H54 (cell line): ENCODE measurements around the gene IGF2.
A peak's percentile ranks its signal among the peaks of the same experiment; 100 is the strongest.

Source experiments
- DNase-seq: peaks from one replicate; pipeline ENCODE4 v3.0.0; 2011; ENCODE audit warnings: low spot score, mixed read lengths; ENCODE audit not compliant: insufficient read length
- FAIRE-seq: peaks from 3 replicates; lab custom pipeline; 2011; peaks lifted over from hg19 to GRCh38; lab: Jason Lieb, UNC
- POLR2A ChIP-seq: IDR thresholded peaks from 2 replicates; pipeline ENCODE4 v1.6.1; 2011; ENCODE audit warnings: low read depth, mild to moderate bottlenecking, low read length

IGF2 gene

DNA sequence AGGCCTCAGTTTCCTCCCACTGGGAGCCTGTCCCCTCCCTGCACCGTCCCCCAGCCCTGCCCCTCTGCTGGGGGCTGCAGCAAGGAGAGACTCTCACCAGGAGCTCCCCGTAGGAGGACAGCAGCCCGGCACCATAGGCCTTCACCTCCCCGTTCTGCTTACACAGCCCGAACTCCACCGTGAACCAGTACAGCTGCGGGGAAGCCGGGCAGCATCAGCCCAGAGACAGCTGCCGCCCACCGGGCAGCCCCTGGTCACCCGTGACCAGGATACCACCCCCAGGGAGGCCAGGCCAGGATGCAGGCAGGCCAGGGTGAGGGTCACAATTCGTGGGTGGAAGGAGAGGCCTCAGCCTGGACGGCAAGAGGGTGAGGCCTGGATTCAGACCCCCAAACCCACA is 26.4 kb upstream of the IGF2 start:
- TF ChIP-seq POLR2A, result no peak
- no peak for FAIRE-seq
- DNase-seq, result no peak

DNA sequence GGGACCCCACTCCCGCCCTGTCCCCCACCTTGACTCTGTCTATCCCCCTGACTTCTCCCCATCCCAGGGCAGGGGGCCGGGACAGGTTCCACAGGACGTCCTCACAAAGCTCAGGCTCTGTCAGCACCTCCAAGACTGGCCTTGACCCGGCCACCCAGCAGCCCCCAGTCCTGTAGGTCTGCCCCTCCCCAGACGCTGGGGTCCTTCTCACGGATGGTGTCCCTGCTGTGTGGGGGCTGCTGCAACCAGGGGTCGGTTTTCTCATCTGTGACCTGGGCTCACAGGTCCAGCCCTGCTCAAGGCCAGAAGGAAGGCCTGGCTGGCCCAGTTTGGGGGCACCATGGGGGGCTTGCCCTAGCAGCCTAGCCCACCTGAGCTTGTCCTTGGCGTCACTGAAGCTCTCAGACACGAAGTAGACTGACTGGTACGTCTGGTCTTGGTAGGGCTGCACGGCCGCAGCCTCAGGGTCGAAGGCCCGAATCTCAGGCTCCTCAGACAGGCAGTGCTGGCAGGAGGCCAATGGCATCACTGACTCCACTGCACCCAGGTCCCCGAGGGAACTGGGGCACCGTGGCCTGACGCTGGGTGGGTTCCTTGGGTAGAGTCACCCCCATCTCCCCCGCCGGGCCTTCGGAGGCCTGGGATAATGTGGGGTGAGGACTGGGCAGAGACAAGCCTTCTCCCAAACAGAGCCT is 25.8 kb upstream of the IGF2 start:
- no peak for TF ChIP-seq POLR2A
- FAIRE-seq (no peak), DNase-seq (no peak)

DNA sequence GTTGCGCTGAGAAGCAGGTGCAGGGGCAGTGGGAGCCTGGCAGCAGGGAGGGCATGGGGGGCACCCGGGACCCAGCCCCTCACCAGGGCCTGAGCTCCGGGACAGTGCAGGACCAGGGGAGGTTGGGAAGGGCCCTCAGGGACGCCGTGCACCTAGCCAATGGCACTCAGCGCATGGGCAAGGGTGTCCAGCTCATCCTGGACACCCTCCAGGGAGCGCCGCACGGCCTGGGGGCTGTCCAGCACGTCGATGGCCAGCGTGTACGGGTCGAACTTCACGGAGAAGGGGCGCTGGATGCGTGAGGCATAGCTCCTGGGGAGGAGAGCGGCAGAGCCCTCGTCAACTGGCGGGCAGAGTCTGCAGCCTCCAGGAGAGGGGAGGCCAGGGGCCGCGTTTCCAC is 24.9 kb upstream of the IGF2 start:
- no peak for DNase-seq
- TF ChIP-seq POLR2A, result no peak
- FAIRE-seq, result no peak

DNA sequence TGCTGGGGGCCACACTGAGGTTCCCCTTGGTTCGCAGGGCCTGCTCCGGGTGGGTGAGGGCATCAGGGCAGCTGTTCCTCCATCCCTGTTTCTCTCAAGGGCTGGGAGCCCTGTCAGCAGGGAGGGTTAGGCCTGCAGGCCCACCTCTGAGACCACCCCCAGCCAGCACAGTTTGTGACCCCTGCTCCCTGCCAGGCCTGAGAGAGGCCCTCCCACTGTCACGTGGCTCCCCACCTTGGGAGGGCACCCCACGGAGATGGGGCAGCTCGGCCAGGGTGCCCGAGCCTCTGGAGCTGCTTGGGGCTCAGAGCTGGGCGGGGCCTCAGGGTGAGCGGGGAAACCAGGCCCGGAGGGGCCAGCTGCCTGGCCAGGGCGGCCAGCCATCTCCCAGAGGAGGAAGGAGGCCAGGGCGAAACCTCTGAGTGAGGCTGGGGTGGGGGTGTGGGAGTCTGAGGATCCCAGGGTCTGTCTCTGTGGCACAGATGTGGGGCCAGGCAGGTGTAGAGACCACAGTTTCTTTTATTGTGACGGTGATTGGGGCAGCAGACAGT is 24.3 kb upstream of the IGF2 start:
- DNase-seq (peak; percentile 67), FAIRE-seq (no peak)
- no peak for TF ChIP-seq POLR2A

DNA sequence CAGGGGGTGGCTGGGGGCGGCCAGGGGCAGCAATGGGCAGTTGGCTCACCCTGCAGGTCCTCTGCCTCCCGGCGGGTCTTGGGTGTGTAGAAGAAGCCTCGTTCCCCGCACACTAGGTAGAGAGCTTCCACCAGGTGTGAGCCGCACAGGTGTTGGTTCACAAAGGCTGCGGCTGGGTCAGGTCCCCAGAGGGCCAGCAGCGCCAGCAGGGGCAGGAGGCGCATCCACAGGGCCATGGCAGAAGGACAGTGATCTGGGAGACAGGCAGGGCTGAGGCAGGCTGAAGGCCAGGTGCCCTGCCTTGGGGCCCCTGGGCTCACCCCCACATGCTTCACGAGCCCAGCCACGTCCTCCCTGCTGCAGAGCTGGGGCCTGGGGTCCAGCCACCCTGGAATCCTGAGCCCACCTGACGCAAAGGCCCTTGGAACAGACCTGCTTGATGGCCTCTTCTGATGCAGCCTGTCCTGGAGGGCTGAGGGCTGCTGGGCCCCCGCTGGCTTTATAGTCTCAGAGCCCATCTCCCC is 21.6 kb upstream of the IGF2 start, which contains the start of gene INS:
TSS of gene INS (minus strand) at position 474 of the 524 bp plus-strand sequence. CDS start at position 236, 238 bp downstream.
- FAIRE-seq (no peak), DNase-seq (no peak)
- no peak for TF ChIP-seq POLR2A

DNA sequence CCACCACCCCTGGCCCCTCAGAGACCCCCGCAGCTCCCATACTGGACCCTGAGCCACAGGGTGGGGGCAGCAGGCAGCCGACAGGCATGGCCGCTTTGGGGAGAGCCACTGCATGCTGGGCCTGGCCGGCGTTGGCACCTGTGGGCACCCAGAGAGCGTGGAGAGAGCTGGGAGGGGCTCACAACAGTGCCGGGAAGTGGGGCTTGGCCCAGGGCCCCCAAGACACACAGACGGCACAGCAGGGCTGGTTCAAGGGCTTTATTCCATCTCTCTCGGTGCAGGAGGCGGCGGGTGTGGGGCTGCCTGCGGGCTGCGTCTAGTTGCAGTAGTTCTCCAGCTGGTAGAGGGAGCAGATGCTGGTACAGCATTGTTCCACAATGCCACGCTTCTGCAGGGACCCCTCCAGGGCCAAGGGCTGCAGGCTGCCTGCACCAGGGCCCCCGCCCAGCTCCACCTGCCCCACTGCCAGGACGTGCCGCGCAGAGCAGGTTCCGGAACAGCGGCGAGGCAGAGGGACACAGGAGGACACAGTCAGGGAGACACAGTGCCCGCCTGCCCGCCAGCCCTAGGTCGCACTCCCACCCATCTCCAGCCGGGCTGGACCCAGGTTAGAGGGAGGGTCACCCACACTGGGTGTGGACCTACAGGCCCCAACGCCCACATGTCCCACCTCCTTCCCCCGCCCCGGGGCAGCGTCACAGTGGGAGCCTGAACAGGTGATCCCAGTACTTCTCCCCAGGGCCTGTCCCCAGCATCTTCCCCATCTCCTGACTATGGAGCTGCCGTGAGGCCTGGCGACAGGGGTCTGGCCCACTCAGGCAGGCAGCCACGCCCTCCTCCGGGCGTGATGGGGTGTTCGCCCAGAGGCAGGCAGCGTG is 20.6 kb upstream of the IGF2 start:
- no peak for DNase-seq
- FAIRE-seq, result no peak
- TF ChIP-seq POLR2A, result no peak

DNA sequence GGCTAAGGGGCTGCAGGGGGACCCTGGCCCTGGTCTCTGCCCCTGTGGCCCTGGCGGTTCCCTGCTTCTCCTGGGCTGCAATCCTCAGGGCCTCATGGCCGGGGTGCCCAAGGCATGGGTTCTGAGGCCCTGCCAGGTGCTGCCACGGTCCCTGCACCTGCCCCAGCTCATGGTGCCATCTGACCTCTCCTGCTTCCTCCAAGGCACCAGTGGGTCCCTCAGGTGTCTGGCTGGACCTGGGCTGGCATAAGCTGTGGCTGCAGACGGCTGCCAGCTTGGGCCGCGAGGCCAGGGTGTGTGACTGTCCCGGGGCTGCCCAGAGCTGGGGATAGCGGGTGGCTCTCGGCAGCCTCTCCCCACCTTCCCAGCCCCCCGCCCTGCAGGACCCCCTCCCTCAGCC is 19.8 kb upstream of the IGF2 start:
- FAIRE-seq, result no peak
- TF ChIP-seq POLR2A, result no peak
- no peak for DNase-seq

DNA sequence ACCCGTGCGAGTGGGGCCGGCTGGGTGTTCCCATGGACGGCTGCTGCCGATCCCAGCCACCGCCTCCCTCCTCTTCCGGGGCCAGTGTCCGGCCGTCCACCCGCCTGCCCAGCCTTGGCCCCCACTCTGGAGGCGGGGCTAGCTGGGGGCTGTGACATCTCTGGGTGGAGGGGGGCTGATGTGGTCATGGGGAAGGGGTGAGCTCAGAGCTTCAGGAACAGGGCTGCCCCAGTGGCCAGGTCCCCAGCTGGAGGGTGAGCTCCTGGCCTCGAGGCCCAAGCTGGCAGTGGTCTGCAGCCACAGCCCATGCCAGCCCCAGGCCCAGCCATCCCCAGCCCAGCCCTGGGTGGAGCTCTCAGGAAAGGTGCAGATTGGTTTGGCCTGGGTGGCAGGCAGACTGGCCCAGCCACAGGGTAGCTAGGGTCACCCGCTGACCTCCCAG is 19.1 kb upstream of the IGF2 start:
- no peak for TF ChIP-seq POLR2A
- no peak for DNase-seq
- no peak for FAIRE-seq

DNA sequence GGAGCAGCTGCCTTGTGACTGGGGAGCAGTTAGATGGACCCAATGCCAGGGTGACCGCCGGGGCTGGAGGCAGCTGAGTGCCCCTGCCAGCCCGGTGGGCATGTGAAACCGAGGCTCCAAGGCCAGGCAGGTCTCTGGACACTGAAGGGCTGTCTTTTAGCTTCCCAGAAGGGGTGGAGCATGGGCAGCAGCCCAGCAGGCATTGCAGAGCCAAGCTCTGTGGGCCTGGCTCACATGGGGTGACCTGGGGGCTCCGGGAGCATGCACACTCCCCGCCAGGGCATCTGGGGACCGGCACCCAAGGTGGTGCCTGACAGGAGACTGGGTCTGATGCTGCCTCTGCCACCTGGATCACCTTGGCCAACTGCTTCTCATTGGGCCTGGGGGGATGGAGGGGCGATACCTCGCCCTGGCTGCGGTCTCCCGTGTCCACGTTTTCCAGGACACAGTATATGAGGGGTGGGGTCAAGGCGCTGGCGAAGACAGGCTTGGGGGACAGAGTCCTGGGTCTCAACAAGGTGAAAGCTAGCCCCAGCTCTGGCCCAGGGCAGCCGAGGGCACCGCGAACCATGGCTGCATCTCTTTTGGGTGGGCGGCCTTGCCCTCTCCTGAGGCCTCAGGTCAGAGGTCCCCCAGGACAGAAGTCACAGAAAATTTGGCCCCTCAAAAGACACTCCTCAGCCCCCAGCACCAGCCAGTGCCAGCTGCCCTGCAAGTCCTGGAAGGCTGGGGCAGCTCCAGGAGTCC is 18.3 kb upstream of the IGF2 start:
- FAIRE-seq (no peak), DNase-seq (no peak)
- no peak for TF ChIP-seq POLR2A

DNA sequence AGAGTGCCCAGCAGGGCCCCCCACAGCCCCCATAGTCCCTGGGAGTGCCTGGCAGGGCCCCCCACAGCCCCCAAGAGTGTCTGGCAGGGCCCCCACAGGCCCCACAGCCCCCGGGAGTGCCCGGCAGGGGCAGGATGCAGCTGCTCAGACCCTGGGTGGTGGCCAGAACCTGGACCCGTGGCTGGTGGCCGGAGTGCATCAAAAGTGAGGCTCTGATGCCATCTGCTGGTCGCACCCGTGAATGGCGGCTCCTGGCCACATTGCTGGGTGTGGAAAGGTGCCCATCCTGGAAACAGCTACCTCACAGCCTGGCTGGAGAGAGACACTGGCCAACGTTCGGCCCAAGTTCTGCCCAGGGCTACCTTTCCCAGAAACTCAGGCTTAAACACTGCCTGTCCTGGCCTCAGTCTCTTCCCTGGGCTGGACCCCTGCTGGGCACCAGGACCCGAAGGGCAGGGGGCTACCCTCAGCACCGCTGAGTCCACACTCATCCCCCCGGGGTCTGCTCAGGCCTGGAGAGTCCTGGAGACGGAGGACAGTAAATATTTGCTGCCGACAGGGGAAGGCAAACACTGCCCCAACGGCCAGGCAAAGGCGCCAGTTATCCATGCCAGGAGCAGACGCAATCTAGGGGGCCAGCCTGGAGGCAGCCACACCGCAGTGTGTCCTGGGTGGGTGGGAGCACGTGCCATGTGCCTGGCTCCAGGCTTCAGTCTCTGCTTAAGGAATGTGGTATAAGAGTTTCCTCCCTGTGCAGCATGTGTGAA is 17.4 kb upstream of the IGF2 start:
- FAIRE-seq, result peak; percentile 45
- DNase-seq, result peak; percentile 91
- TF ChIP-seq POLR2A, result no peak

DNA sequence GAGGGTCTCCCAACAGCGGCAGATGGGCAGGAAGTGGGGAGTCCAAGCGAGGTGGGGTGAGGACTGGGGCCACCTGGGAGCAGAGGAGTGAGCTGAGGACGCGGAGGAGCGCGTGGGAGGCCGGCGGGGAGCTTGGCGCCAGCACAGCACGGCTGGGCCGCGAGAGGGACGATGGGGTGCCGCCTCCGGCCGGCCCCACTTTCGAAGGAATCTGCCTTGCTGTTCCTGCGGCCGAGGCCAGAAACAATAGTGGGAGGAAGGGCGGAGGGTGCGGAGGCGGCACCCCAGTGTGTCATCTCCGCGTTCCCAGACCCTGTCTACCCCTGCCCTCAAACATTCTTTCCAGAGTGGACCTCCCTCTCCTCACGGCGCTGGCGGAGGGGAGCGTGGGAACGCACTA is 16.3 kb upstream of the IGF2 start:
- FAIRE-seq, result no peak
- no peak for DNase-seq
- no peak for TF ChIP-seq POLR2A

DNA sequence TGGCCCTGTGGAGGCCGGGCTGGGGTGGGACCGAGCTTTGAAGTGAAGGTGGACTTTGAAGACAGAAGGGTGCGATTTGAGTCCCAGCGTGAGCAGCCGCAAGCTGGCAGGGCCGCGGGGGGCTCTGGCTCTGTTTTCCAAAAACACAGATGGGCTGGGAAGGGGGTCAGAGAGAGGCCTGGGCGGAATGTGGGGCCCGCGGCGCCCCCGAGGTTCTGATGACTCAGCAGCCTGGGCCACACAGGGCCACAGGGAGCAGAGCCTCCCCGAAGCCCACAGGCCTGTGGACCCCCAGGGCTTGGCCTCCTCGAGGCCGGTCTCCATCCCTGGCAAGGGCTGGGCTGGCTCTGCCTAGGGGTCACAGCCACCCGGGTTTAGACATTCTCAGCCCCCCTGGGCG is 15.7 kb upstream of the IGF2 start:
- TF ChIP-seq POLR2A, result no peak
- no peak for DNase-seq
- no peak for FAIRE-seq

DNA sequence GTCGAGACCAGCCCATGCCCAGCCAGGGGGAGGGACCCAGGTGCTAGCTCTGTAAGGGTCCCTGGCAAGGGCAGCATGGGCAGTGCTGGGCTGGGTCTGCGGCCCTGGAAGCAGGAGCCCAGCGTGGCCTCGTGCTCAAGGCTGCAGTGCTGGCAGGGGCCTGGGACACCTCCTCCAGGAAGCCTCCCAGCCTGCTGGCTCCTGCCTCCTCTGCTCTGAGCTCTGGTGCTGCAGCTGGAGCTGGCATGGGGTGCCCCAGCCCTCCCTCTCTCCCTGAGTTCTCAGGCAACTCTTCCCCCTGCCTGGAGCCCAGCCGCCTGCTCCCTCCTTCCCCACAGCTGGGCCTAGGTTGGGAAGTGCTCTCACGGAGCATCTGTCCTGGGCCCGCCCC is 15.0 kb upstream of the IGF2 start:
- FAIRE-seq (no peak), DNase-seq (no peak)
- TF ChIP-seq POLR2A, result no peak
